GM19397 (cell line): Measurements from ENCODE around the gene PGAP1.
A peak's percentile ranks its signal among the peaks of the same experiment; 100 is the strongest.

Source experiments
- ATAC-seq: cut with Tn5 transposase; IDR thresholded peaks from one replicate; pipeline ENCODE4 v1.9.1; 2021; ENCODE audit warnings: mild to moderate bottlenecking, moderate library complexity; ENCODE audit not compliant: unreplicated experiment

Gene PGAP1

GRCh38 chr2:196926562-196927375 is at the start of gene PGAP1:
Gene PGAP1 (minus strand): TSS chr2:196926707. CDS start chr2:196926616, 91 bp downstream.
- ATAC-seq: peak; percentile 90

GRCh38 chr2:196974970-196975369 is 48.5 kb upstream of the PGAP1 start:
- no peak for ATAC-seq

GRCh38 chr2:196971574-196972279 is 45.2 kb upstream of the PGAP1 start:
- no peak for ATAC-seq

- no peak for ATAC-seq
These were observed 43.6 kb upstream of the PGAP1 start for GRCh38 chr2:196970099-196970498.

- ATAC-seq: no peak
These were observed 42.0 kb upstream of the PGAP1 start for GRCh38 chr2:196968516-196968915.

GRCh38 chr2:196967775-196968174 is 41.3 kb upstream of the PGAP1 start:
- no peak for ATAC-seq

- ATAC-seq: no peak
These were observed 40.6 kb upstream of the PGAP1 start for GRCh38 chr2:196967116-196967515.

- no peak for ATAC-seq
These were observed 39.6 kb upstream of the PGAP1 start for GRCh38 chr2:196966061-196966460.

GRCh38 chr2:196965651-196966050 is 39.1 kb upstream of the PGAP1 start:
- ATAC-seq: no peak

GRCh38 chr2:196963961-196964360 is 37.5 kb upstream of the PGAP1 start:
- no peak for ATAC-seq

GRCh38 chr2:196963043-196963442 is 36.5 kb upstream of the PGAP1 start:
- ATAC-seq: no peak

GRCh38 chr2:196962325-196962724 is 35.8 kb upstream of the PGAP1 start:
- no peak for ATAC-seq

GRCh38 chr2:196961889-196962288 is 35.4 kb upstream of the PGAP1 start:
- peak; percentile 91 for ATAC-seq

- no peak for ATAC-seq
These were observed 33.3 kb upstream of the PGAP1 start for GRCh38 chr2:196959734-196960338.

GRCh38 chr2:196959281-196959680 is 32.8 kb upstream of the PGAP1 start:
- no peak for ATAC-seq

GRCh38 chr2:196957881-196958525 is 31.5 kb upstream of the PGAP1 start:
- ATAC-seq: no peak

- ATAC-seq: no peak
These were observed 30.9 kb upstream of the PGAP1 start for GRCh38 chr2:196957442-196957841.

GRCh38 chr2:196956069-196956468 is 29.6 kb upstream of the PGAP1 start:
- no peak for ATAC-seq

- ATAC-seq: no peak
These were observed 28.5 kb upstream of the PGAP1 start for GRCh38 chr2:196955036-196955435.

- ATAC-seq: no peak
These were observed 27.5 kb upstream of the PGAP1 start for GRCh38 chr2:196954001-196954400.

GRCh38 chr2:196952936-196953335 is 26.4 kb upstream of the PGAP1 start:
- no peak for ATAC-seq
